T-helper 9 cell (primary cell): ENCODE results near the gene CCDC106.

Source experiments
- DNase-seq: peaks from one replicate; pipeline ENCODE4 v3.0.0-alpha.2; 2020
- total RNA-seq, 2 donors: gene quantifications; one replicate each; lab custom pipeline; 2026; lab: John Stamatoyannopoulos, UW

CCDC106 gene
- total RNA-seq: 0 to 2.1 reads per million in 2 donors

GRCh38 chr19:55647732-55648584 is at the start of gene CCDC106:
TSS of gene CCDC106 (plus strand) at chr19:55648212. CDS start at chr19:55649047, 835 bp downstream.
- DNase-seq: no peak

- peak; percentile 89 for DNase-seq
Observed at GRCh38 chr19:55598719-55599467, 49.1 kb upstream of the CCDC106 start.

- peak; percentile 94 for DNase-seq
Observed at GRCh38 chr19:55599468-55599841, 48.6 kb upstream of the CCDC106 start, which contains the start of gene FIZ1. TSS of gene FIZ1 (minus strand) at chr19:55599517. CDS start at chr19:55597865, 1,652 bp downstream.

GRCh38 chr19:55599842-55600661 is 48.0 kb upstream of the CCDC106 start, which contains the start of gene ZNF524:
TSS of gene ZNF524 (plus strand) at chr19:55600288. CDS start at chr19:55602113, 1,825 bp downstream.
- DNase-seq: peak; percentile 68

- DNase-seq: no peak
Observed at GRCh38 chr19:55600662-55601028, 47.4 kb upstream of the CCDC106 start.

- no peak for DNase-seq
Observed at GRCh38 chr19:55601084-55601483, 46.9 kb upstream of the CCDC106 start.

- DNase-seq: no peak
Observed at GRCh38 chr19:55602104-55603001, 45.7 kb upstream of the CCDC106 start.

GRCh38 chr19:55603115-55603514 is 44.9 kb upstream of the CCDC106 start:
- DNase-seq: no peak

GRCh38 chr19:55603581-55604292 is 44.3 kb upstream of the CCDC106 start:
- no peak for DNase-seq

- DNase-seq: peak; percentile 97
Observed at GRCh38 chr19:55605207-55605636, 42.8 kb upstream of the CCDC106 start.

GRCh38 chr19:55605637-55606470 is 42.2 kb upstream of the CCDC106 start, which contains the start of gene ZNF865:
TSS of gene ZNF865 (plus strand) at chr19:55605647. CDS start at chr19:55613619, 7,972 bp downstream.
- peak; percentile 63 for DNase-seq

GRCh38 chr19:55606471-55606787 is 41.6 kb upstream of the CCDC106 start:
- no peak for DNase-seq

GRCh38 chr19:55606817-55607216 is 41.2 kb upstream of the CCDC106 start:
- no peak for DNase-seq

GRCh38 chr19:55609326-55609725 is 38.7 kb upstream of the CCDC106 start:
- no peak for DNase-seq

- DNase-seq: no peak
Observed at GRCh38 chr19:55611300-55611982, 36.6 kb upstream of the CCDC106 start.

- no peak for DNase-seq
Observed at GRCh38 chr19:55611983-55612645, 35.9 kb upstream of the CCDC106 start.

- no peak for DNase-seq
Observed at GRCh38 chr19:55613396-55613795, 34.6 kb upstream of the CCDC106 start.

GRCh38 chr19:55613930-55614710 is 33.9 kb upstream of the CCDC106 start:
- DNase-seq: no peak
